HEK293 (cell line): ENCODE measurements around the gene AADAT.

ENCODE experiments used
- GFI1B ChIP-seq: fragments of 450-650 bp; formaldehyde crosslinking; IDR thresholded peaks from 2 replicates; pipeline ENCODE4 v1.5.1; 2016; ENCODE audit warnings: missing biosample characterization, missing genetic modification characterization
- HIC1 ChIP-seq: fragments of 450-650 bp; formaldehyde crosslinking; IDR thresholded peaks from 2 replicates; pipeline ENCODE4 v1.5.1; 2016; ENCODE audit warnings: missing biosample characterization, missing genetic modification characterization
- INSM2 ChIP-seq: fragments of 450-650 bp; formaldehyde crosslinking; IDR thresholded peaks from 2 replicates; pipeline ENCODE4 v1.5.1; 2016; ENCODE audit warnings: missing biosample characterization, missing genetic modification characterization
- KLF10 ChIP-seq: fragments of 450-650 bp; IDR thresholded peaks from 2 replicates; pipeline ENCODE4 v1.5.1; 2018; ENCODE audit warnings: missing biosample characterization, mild to moderate bottlenecking, missing genetic modification characterization
- KLF17 ChIP-seq: fragments of 450-650 bp; formaldehyde crosslinking; IDR thresholded peaks from 2 replicates; pipeline ENCODE4 v1.5.1; 2016; ENCODE audit warnings: missing biosample characterization, missing genetic modification characterization
- OVOL3 ChIP-seq: fragments of 450-650 bp; formaldehyde crosslinking; IDR thresholded peaks from 2 replicates; pipeline ENCODE4 v1.5.1; 2016; ENCODE audit warnings: missing biosample characterization, missing genetic modification characterization
- PRDM4 ChIP-seq: fragments of 450-650 bp; formaldehyde crosslinking; IDR thresholded peaks from 2 replicates; pipeline ENCODE4 v1.5.1; 2017; ENCODE audit warnings: missing biosample characterization, missing genetic modification characterization
- WT1 ChIP-seq: fragments of 450-650 bp; formaldehyde crosslinking; IDR thresholded peaks from 2 replicates; pipeline ENCODE4 v1.5.1; 2016; ENCODE audit warnings: missing biosample characterization, missing genetic modification characterization
- ZBTB1 ChIP-seq: fragments of 450-650 bp; formaldehyde crosslinking; IDR thresholded peaks from 2 replicates; pipeline ENCODE4 v1.5.1; 2016; ENCODE audit warnings: missing biosample characterization, missing genetic modification characterization
- ZBTB6 ChIP-seq: fragments of 450-650 bp; formaldehyde crosslinking; IDR thresholded peaks from 2 replicates; pipeline ENCODE4 v1.5.1; 2017; ENCODE audit warnings: missing biosample characterization, missing genetic modification characterization
- ZBTB8A ChIP-seq: fragments of 450-650 bp; formaldehyde crosslinking; IDR thresholded peaks from 2 replicates; pipeline ENCODE4 v1.5.1; 2016; ENCODE audit warnings: missing biosample characterization, missing genetic modification characterization
- ZFP69B ChIP-seq: fragments of 450-650 bp; formaldehyde crosslinking; IDR thresholded peaks from 2 replicates; pipeline ENCODE4 v1.5.1; 2016; ENCODE audit warnings: missing biosample characterization, missing genetic modification characterization
- ZNF140 ChIP-seq: fragments of 450-650 bp; formaldehyde crosslinking; IDR thresholded peaks from 2 replicates; pipeline ENCODE4 v1.5.1; 2016; ENCODE audit warnings: missing biosample characterization, missing genetic modification characterization
- ZNF169 ChIP-seq: fragments of 450-650 bp; formaldehyde crosslinking; IDR thresholded peaks from 2 replicates; pipeline ENCODE4 v1.5.1; 2016; ENCODE audit warnings: missing biosample characterization, missing genetic modification characterization
- ZNF184 ChIP-seq: fragments of 450-650 bp; IDR thresholded peaks from 2 replicates; pipeline ENCODE4 v1.5.1; 2018; ENCODE audit warnings: missing biosample characterization, mild to moderate bottlenecking, missing genetic modification characterization
- ZNF2 ChIP-seq: fragments of 450-650 bp; formaldehyde crosslinking; IDR thresholded peaks from 2 replicates; pipeline ENCODE4 v1.5.1; 2016; ENCODE audit warnings: missing biosample characterization, missing genetic modification characterization
- ZNF274 ChIP-seq, 2 experiments: fragments of 200-500 bp in 1 of 2; fragments of 450-650 bp in 1 of 2; sonication (Bioruptor generic) in 1 of 2; formaldehyde crosslinking in 1 of 2; IDR thresholded peaks; 2 replicates each; pipeline versions ENCODE4 v1.5.1 to v1.6.1; 2014 to 2016; ENCODE audit warnings: borderline replicate concordance in 1 of 2, inconsistent platforms in 1 of 2, low read length in 1 of 2, missing biosample characterization in 1 of 2, missing genetic modification characterization in 1 of 2
- ZNF341 ChIP-seq: fragments of 450-650 bp; formaldehyde crosslinking; IDR thresholded peaks from 2 replicates; pipeline ENCODE4; 2016; ENCODE audit warnings: low read depth, missing biosample characterization, missing genetic modification characterization
- ZNF366 ChIP-seq: fragments of 450-650 bp; formaldehyde crosslinking; conservative IDR thresholded peaks from 2 replicates; pipeline ENCODE4 v1.5.1; 2016; ENCODE audit warnings: missing biosample characterization, missing genetic modification characterization
- ZNF426 ChIP-seq: fragments of 450-650 bp; formaldehyde crosslinking; IDR thresholded peaks from 2 replicates; pipeline ENCODE4 v1.5.1; 2017; ENCODE audit warnings: missing biosample characterization, missing genetic modification characterization, mild to moderate bottlenecking, inconsistent platforms, moderate library complexity
- ZNF48 ChIP-seq: fragments of 450-650 bp; formaldehyde crosslinking; IDR thresholded peaks from 2 replicates; pipeline ENCODE4 v1.5.1; 2016; ENCODE audit warnings: missing biosample characterization, missing genetic modification characterization
- ZNF555 ChIP-seq: fragments of 450-650 bp; formaldehyde crosslinking; conservative IDR thresholded peaks from 2 replicates; pipeline ENCODE4 v1.5.1; 2017; ENCODE audit warnings: missing biosample characterization, mild to moderate bottlenecking, missing genetic modification characterization, inconsistent platforms
- ZNF561 ChIP-seq: fragments of 450-650 bp; IDR thresholded peaks from 2 replicates; pipeline ENCODE4 v1.5.1; 2018; ENCODE audit warnings: missing biosample characterization, missing genetic modification characterization, borderline replicate concordance
- ZNF707 ChIP-seq: fragments of 450-650 bp; formaldehyde crosslinking; IDR thresholded peaks from 2 replicates; pipeline ENCODE4 v1.5.1; 2016; ENCODE audit warnings: missing biosample characterization, missing genetic modification characterization
- ZNF76 ChIP-seq: fragments of 450-650 bp; formaldehyde crosslinking; IDR thresholded peaks from 2 replicates; pipeline ENCODE4; 2016; ENCODE audit warnings: low read depth, missing biosample characterization, missing genetic modification characterization, borderline replicate concordance
- ZNF768 ChIP-seq: fragments of 450-650 bp; formaldehyde crosslinking; IDR thresholded peaks from 2 replicates; pipeline ENCODE4 v1.5.1; 2018; ENCODE audit warnings: missing biosample characterization, mild to moderate bottlenecking, missing genetic modification characterization
- ZNF843 ChIP-seq: fragments of 450-650 bp; formaldehyde crosslinking; IDR thresholded peaks from 2 replicates; pipeline ENCODE4 v1.5.1; 2016; ENCODE audit warnings: missing biosample characterization, missing genetic modification characterization
- ZXDB ChIP-seq: fragments of 450-650 bp; formaldehyde crosslinking; IDR thresholded peaks from 2 replicates; pipeline ENCODE4 v1.5.1; 2016; ENCODE audit warnings: missing biosample characterization, missing genetic modification characterization
- TF ChIP-seq, protein P1 (sequence below): fragments of 450-650 bp; formaldehyde crosslinking; IDR thresholded peaks from 2 replicates; pipeline ENCODE4 v1.5.1; 2016; ENCODE audit warnings: missing biosample characterization, missing genetic modification characterization

Gene AADAT

GRCh38 chr4:170027181-170027829, 62.5 kb downstream of the AADAT start (continued):
- TF ChIP-seq ZBTB6 (tag by site-specific recombination) = 0 out of 2 replicates have a peak, but pooled peaks have one; percentile 29
- TF ChIP-seq ZNF555 (tag by site-specific recombination) = no peak
- TF ChIP-seq ZNF184 (tag by site-specific recombination) = no peak
- peak; percentile 42; the same call in 1 of the 2 replicates for TF ChIP-seq WT1 (tag by site-specific recombination)
- TF ChIP-seq ZNF48 (tag by site-specific recombination) = no peak
- TF ChIP-seq ZNF140 (tag by site-specific recombination) = no peak
- TF ChIP-seq ZNF341 (tag by site-specific recombination) = peak; percentile 50
- no peak for TF ChIP-seq PRDM4 (tag by site-specific recombination)
- TF ChIP-seq ZXDB = peak; percentile 82
- no peak for TF ChIP-seq ZNF768
- no peak for TF ChIP-seq ZNF274 (IDR thresholded peaks at IDR 0.05; ENCODE audit: low read length)
- no peak for TF ChIP-seq ZNF274 (tag by site-specific recombination; IDR thresholded peaks at IDR 0.05; ENCODE audit: borderline replicate concordance)
- no peak for TF ChIP-seq ZNF169 (tag by site-specific recombination)
- TF ChIP-seq INSM2 = 0 out of 2 replicates have a peak, but pooled peaks have one; percentile 15
- TF ChIP-seq KLF17 (tag by site-specific recombination) = peak; percentile 71
- no peak for TF ChIP-seq OVOL3 (tag by site-specific recombination)
- no peak for TF ChIP-seq ZNF426 (tag by site-specific recombination)
- no peak for TF ChIP-seq GFI1B (tag by site-specific recombination)
- TF ChIP-seq, protein P1, sequence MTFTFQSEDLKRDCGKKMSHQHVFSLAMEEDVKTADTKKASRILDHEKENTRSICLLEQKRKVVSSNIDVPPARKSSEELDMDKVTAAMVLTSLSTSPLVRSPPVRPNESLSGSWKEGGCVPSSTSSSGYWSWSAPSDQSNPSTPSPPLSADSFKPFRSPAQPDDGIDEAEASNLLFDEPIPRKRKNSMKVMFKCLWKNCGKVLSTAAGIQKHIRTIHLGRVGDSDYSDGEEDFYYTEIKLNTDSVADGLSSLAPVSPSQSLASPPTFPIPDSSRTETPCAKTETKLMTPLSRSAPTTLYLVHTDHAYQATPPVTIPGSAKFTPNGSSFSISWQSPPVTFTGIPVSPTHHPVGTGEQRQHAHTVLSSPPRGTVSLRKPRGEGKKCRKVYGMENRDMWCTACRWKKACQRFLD (tag by site-specific recombination) = no peak
- TF ChIP-seq ZFP69B (tag by site-specific recombination) = peak; percentile 87
- TF ChIP-seq ZBTB1 (tag by site-specific recombination) = no peak
- TF ChIP-seq ZNF76 (tag by site-specific recombination) = peak; percentile 46; the same call in 1 of the 2 replicates
- no peak for TF ChIP-seq ZNF366 (tag by site-specific recombination)
- TF ChIP-seq ZNF2 = peak; percentile 83
- TF ChIP-seq ZNF561 = peak; percentile 99
- TF ChIP-seq ZNF707 (tag by site-specific recombination) = no peak
- TF ChIP-seq ZNF843 = peak; percentile 47; the same call in 1 of the 2 replicates
- TF ChIP-seq KLF10 (tag by site-specific recombination) = peak; percentile 93
- TF ChIP-seq ZBTB8A (tag by site-specific recombination) = peak; percentile 60
- peak; percentile 97 for TF ChIP-seq HIC1 (tag by site-specific recombination)
